GM12878 (cell line): ENCODE data around the gene ZNF302.

Experiments used
- EED ChIP-seq: sonication (generic); IDR thresholded peaks from 2 replicates; pipeline ENCODE4 v1.6.1; 2016; ENCODE audit warnings: antibody characterized with exemption, low read depth
- EGR1 ChIP-seq, 2 experiments: IDR thresholded peaks; 1 replicate in 1 of 2; 2 replicates in 1 of 2; pipeline ENCODE4 v1.6.1; 2011 to 2012; ENCODE audit warnings: low read depth in 2 of 2, low read length in 2 of 2, borderline replicate concordance in 1 of 2, mild to moderate bottlenecking in 1 of 2, moderate library complexity in 1 of 2
- JUNB ChIP-seq: IDR thresholded peaks from 2 replicates; pipeline ENCODE4 v1.6.1; 2016; ENCODE audit warnings: antibody characterized with exemption, mild to moderate bottlenecking
- MTA3 ChIP-seq: IDR thresholded peaks from 2 replicates; pipeline ENCODE4 v1.6.1; 2012; ENCODE audit warnings: low read length, inconsistent platforms, borderline replicate concordance
- RUNX3 ChIP-seq: IDR thresholded peaks from 2 replicates; pipeline ENCODE4 v1.6.1; 2012; ENCODE audit warnings: low read length, inconsistent platforms
- TAF1 ChIP-seq: IDR thresholded peaks from 2 replicates; pipeline ENCODE4 v1.6.1; 2011; ENCODE audit warnings: mild to moderate bottlenecking, low read depth, low read length, borderline replicate concordance
- ZNF217 ChIP-seq: fragments of 450-650 bp; IDR thresholded peaks from 2 replicates; pipeline ENCODE4 v1.6.1; 2017; ENCODE audit warnings: antibody characterized with exemption, mild to moderate bottlenecking
- TF ChIP-seq, protein P1 (sequence below), 3 experiments: IDR thresholded peaks in 2 of 3; conservative IDR thresholded peaks in 1 of 3; 2 replicates each; pipeline ENCODE4 v1.5.1; 2011; ENCODE audit warnings: low read depth in 3 of 3, low read length in 3 of 3, mild to moderate bottlenecking in 3 of 3, control low read depth in 2 of 3, moderate library complexity in 2 of 3, inconsistent platforms in 1 of 3, mixed read lengths in 1 of 3; ENCODE audit not compliant: control insufficient read depth in 2 of 3, insufficient read depth in 1 of 3; ENCODE audit errors: extremely low read depth in 1 of 3
- TF ChIP-seq, protein P2 (sequence below): IDR thresholded peaks from 2 replicates; pipeline ENCODE4 v1.6.1; 2012; ENCODE audit warnings: low read depth, low read length, improper control_type of control experiment
- TF ChIP-seq, protein P3 (sequence below): IDR thresholded peaks from 2 replicates; pipeline ENCODE4 v1.6.1; 2012; ENCODE audit warnings: mild to moderate bottlenecking, low read depth, low read length

DNA sequence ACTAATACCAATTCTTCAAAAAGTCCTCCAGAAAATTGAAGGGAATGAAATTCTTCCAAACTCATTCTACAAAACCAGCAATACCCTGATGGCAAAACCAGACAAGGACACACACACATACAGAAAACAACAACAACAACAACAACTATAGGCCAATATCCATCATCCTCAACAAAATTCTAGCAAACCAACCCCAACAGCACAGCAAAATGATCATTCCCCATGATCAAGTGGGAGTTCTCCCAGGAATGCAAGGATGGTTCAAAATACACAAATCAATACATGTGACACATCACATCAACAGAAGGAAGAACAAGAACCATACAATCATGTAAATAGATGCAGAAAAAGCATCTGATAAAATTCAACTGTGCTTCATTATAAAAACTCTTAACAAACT is 37.9 kb downstream of the ZNF302 start:
- TF ChIP-seq EGR1 (IDR thresholded peaks at IDR 0.05; ENCODE audit: borderline replicate concordance in 1 of 2, low read depth in 2 of 2, low read length in 2 of 2) (no peak), MTA3 (no peak), ZNF217 (no peak), EED (no peak), JUNB (no peak), TAF1 (no peak), RUNX3 (no peak)
- TF ChIP-seq, protein P1, sequence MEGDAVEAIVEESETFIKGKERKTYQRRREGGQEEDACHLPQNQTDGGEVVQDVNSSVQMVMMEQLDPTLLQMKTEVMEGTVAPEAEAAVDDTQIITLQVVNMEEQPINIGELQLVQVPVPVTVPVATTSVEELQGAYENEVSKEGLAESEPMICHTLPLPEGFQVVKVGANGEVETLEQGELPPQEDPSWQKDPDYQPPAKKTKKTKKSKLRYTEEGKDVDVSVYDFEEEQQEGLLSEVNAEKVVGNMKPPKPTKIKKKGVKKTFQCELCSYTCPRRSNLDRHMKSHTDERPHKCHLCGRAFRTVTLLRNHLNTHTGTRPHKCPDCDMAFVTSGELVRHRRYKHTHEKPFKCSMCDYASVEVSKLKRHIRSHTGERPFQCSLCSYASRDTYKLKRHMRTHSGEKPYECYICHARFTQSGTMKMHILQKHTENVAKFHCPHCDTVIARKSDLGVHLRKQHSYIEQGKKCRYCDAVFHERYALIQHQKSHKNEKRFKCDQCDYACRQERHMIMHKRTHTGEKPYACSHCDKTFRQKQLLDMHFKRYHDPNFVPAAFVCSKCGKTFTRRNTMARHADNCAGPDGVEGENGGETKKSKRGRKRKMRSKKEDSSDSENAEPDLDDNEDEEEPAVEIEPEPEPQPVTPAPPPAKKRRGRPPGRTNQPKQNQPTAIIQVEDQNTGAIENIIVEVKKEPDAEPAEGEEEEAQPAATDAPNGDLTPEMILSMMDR (IDR thresholded peaks at IDR 0.05 in 2 of 3, conservative IDR thresholded peaks at IDR 0.05 in 1 of 3; ENCODE audit: control insufficient read depth in 2 of 3, extremely low read depth in 1 of 3, insufficient read depth in 1 of 3, low read depth in 3 of 3, low read length in 3 of 3) = no peak
- TF ChIP-seq, protein P2, sequence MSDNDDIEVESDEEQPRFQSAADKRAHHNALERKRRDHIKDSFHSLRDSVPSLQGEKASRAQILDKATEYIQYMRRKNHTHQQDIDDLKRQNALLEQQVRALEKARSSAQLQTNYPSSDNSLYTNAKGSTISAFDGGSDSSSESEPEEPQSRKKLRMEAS = no peak
- TF ChIP-seq, protein P3, sequence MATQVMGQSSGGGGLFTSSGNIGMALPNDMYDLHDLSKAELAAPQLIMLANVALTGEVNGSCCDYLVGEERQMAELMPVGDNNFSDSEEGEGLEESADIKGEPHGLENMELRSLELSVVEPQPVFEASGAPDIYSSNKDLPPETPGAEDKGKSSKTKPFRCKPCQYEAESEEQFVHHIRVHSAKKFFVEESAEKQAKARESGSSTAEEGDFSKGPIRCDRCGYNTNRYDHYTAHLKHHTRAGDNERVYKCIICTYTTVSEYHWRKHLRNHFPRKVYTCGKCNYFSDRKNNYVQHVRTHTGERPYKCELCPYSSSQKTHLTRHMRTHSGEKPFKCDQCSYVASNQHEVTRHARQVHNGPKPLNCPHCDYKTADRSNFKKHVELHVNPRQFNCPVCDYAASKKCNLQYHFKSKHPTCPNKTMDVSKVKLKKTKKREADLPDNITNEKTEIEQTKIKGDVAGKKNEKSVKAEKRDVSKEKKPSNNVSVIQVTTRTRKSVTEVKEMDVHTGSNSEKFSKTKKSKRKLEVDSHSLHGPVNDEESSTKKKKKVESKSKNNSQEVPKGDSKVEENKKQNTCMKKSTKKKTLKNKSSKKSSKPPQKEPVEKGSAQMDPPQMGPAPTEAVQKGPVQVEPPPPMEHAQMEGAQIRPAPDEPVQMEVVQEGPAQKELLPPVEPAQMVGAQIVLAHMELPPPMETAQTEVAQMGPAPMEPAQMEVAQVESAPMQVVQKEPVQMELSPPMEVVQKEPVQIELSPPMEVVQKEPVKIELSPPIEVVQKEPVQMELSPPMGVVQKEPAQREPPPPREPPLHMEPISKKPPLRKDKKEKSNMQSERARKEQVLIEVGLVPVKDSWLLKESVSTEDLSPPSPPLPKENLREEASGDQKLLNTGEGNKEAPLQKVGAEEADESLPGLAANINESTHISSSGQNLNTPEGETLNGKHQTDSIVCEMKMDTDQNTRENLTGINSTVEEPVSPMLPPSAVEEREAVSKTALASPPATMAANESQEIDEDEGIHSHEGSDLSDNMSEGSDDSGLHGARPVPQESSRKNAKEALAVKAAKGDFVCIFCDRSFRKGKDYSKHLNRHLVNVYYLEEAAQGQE = no peak
